ENCODE measurements around the gene PRDM16. TPM values are rescaled to one million over a fixed set of nuclear protein-coding genes. Genes with fewer than 3 reads are reported as not detected.
A peak's percentile ranks its signal among the peaks of the same experiment; 100 is the strongest.

Gene PRDM16
- total RNA-seq, 4 donors from 2014 or later = 0.08 to 0.19 (median 0.12) TPM

DNA sequence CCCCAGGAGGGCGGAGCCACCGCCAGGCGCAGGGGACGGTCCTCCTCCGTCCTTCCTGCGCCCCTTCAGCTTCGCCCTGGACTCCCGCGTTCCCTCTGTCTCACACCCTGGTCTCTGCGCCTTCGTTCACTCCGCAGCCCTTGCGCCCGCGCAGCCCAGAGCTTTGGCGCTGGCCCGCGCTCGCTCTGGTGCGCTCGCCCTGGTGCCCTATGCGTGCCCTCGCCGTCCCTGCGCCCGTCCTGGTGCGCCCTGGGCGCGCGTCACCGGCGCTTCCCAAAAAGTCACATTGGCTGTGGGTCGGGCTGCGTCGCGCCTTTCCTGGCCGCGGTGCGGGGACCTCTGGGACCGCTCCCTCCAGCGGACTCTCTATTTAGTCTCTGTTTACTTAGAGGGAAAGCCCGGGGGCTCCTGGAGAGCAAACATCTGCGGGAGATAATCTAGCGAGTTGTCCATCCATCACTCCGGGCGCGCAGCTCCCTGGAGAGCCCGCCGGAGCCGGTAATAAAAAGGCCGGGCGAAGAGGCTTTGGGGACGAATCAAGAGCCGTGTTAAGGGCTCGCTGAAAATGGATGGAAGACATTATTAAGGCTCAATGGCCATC lies 178.6 kb downstream of the PRDM16 start:
- intact Hi-C loops (cut with DNase I) = no loop called here
- H3K4me1 ChIP-seq = peaks cover 0 to 9% (median 3%) of the 10 kb centered on the region in 3 donors
- DNase-seq = no peak
- peak overlapping the region in 1 of 4 donors; percentile 6 for H3K4me3 ChIP-seq
- H3K36me3 ChIP-seq = no peaks in the 10 kb centered on the region
- WGBS, 2 donors = 9 to 15% methylated on average over 22 to 49 of the region's 55 CpGs
- no peak overlapping the region for H3K27ac ChIP-seq
- no peak for TF ChIP-seq POLR2A (IDR thresholded peaks at IDR 0.05)
- TF ChIP-seq CTCF (IDR thresholded peaks at IDR 0.05) = no peak
- H3K9me3 ChIP-seq = no peaks in the 10 kb centered on the region
- peaks cover 0 to 99% (median 3%) of the 10 kb centered on the region in 4 donors for H3K27me3 ChIP-seq

GRCh38 chr1:3248155-3249141 lies 179.4 kb downstream of the PRDM16 start:
- TF ChIP-seq POLR2A (IDR thresholded peaks at IDR 0.05) (no peak), CTCF (IDR thresholded peaks at IDR 0.05) (no peak)
- DNase-seq = no peak
- Histone ChIP-seq H3K27me3 (peaks cover 0 to 92% (median 3%) of the 10 kb centered on the region in 4 donors), H3K4me1 (peaks cover 0 to 9% (median 3%) of the 10 kb centered on the region in 3 donors), H3K4me3 (no peak overlapping the region), H3K27ac (no peak overlapping the region), H3K36me3 (no peaks in the 10 kb centered on the region), H3K9me3 (no peaks in the 10 kb centered on the region)
- WGBS, 2 donors = 26 to 29% methylated on average over 30 to 34 of the region's 34 CpGs
- intact Hi-C loops (cut with DNase I) = no loop called here

DNA sequence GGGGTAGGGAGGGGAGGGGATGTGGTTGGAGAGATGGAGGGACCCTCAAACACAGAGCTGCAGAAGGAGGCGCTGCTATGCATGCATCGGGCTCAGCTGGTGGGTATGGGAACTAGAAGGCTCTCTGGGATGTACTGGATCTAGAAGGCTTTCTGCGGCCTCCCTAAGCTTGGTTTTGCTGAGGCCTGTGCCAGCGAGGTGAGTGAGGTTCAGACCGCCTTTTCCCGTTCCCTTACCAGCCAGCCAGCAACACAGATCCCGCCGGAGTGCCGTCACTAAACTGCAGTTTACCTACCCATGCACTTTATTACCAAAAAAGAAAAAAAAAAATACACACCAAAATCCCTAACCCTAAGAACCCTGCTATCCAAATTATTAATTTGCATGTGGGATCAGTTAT lies 180.2 kb downstream of the PRDM16 start:
- H3K9me3 ChIP-seq = no peaks in the 10 kb centered on the region
- no peak overlapping the region for H3K27ac ChIP-seq
- DNase-seq = no peak
- 59 to 63% methylated on average over 9 of the region's 9 CpGs for WGBS, 2 donors
- H3K4me1 ChIP-seq = peaks cover 0 to 9% (median 3%) of the 10 kb centered on the region in 3 donors
- no peaks in the 10 kb centered on the region for H3K36me3 ChIP-seq
- H3K4me3 ChIP-seq = no peak overlapping the region
- intact Hi-C loops (cut with DNase I) = no loop called here
- TF ChIP-seq POLR2A (IDR thresholded peaks at IDR 0.05) (no peak), CTCF (IDR thresholded peaks at IDR 0.05) (no peak)
- peaks cover 0 to 84% (median 3%) of the 10 kb centered on the region in 4 donors for H3K27me3 ChIP-seq

DNA sequence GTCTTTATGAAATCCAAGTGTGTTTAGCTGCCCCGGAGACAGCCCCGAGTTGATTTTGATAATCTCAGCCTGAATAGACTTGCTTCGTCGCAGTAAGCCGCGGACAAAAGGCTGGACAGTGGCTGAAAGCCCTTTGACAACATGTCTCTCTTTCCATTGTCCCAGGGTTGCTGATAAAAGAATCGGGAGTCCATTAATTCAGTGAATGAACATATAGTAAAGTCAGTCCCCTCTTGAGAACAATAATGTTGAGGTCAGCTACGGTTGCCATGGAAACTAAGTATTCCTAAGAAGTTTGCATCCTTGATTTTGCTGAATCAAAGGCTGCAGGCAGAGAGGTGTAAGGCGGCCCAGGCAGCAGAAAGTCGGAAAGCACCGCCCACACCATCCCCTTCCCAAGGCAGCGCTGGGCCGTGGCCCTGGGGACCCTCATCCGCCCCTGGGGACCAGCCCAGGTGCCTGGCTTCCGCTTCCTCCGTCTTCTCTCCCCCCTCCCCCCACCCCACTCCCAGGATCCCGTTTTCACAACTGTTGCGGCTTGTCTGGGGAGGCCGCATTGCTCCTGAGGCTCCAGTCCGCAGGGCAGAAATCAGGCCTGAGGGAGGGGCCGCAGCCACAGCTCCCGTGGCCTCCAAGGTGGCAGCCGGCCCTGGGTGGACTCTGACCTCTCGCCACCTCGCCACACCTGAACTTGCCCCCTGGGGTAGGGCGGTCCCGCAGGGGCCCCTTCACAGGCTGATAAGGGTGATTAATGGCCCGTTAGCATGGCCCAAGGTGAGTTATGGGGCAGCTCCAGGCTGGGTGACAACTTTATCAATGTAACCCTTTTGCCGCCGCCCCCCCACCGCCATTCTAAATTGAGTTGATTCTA lies 180.9 kb downstream of the PRDM16 start:
- H3K9me3 ChIP-seq = no peaks in the 10 kb centered on the region
- peaks cover 0 to 9% (median 3%) of the 10 kb centered on the region in 3 donors for H3K4me1 ChIP-seq
- H3K36me3 ChIP-seq = no peaks in the 10 kb centered on the region
- 27 to 28% methylated on average over 14 to 17 of the region's 31 CpGs for WGBS, 2 donors
- intact Hi-C loops (cut with DNase I) = no loop called here
- no peak overlapping the region for H3K4me3 ChIP-seq
- no peak for DNase-seq
- H3K27me3 ChIP-seq = peaks cover 0 to 78% (median 3%) of the 10 kb centered on the region in 4 donors
- H3K27ac ChIP-seq = no peak overlapping the region
- no peak for TF ChIP-seq POLR2A (IDR thresholded peaks at IDR 0.05)
- no peak for TF ChIP-seq CTCF (IDR thresholded peaks at IDR 0.05)
